AG08395 (cell line): ENCODE data around the gene SYT6.

Experiments
- DNase-seq: peaks from one replicate; pipeline ENCODE4 v3.0.0; 2012; ENCODE audit warnings: mixed read lengths, low spot score

The SYT6 gene

GRCh38 chr1:114117654-114118053 lies 36.0 kb downstream of the SYT6 start:
- no peak for DNase-seq

- DNase-seq, result no peak
These were observed 37.6 kb downstream of the SYT6 start for GRCh38 chr1:114116086-114116485.

GRCh38 chr1:114114185-114115094 lies 39.2 kb downstream of the SYT6 start:
- DNase-seq, result no peak

- no peak for DNase-seq
These were observed 40.1 kb downstream of the SYT6 start for GRCh38 chr1:114113411-114114184.

DNA sequence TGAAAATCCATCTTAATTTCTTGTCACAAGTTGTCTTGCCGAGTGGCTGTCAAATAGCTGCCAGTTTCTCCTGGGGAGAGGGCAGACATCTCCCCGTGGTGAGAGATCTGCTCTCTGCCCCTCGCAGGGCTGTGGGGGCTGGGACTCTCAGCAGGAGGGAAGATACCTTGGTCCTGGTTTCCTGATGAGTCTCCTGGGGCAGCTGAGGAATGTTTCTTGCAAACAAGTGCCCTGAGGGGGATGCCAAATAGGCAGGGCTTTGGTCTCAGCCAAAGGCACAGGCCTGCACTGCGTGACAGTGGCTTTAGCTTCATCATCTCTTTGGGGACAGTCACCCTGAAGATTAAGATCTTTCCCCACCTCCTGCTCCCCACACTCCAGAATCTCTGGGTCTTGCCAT lies 40.9 kb downstream of the SYT6 start:
- no peak for DNase-seq

DNA sequence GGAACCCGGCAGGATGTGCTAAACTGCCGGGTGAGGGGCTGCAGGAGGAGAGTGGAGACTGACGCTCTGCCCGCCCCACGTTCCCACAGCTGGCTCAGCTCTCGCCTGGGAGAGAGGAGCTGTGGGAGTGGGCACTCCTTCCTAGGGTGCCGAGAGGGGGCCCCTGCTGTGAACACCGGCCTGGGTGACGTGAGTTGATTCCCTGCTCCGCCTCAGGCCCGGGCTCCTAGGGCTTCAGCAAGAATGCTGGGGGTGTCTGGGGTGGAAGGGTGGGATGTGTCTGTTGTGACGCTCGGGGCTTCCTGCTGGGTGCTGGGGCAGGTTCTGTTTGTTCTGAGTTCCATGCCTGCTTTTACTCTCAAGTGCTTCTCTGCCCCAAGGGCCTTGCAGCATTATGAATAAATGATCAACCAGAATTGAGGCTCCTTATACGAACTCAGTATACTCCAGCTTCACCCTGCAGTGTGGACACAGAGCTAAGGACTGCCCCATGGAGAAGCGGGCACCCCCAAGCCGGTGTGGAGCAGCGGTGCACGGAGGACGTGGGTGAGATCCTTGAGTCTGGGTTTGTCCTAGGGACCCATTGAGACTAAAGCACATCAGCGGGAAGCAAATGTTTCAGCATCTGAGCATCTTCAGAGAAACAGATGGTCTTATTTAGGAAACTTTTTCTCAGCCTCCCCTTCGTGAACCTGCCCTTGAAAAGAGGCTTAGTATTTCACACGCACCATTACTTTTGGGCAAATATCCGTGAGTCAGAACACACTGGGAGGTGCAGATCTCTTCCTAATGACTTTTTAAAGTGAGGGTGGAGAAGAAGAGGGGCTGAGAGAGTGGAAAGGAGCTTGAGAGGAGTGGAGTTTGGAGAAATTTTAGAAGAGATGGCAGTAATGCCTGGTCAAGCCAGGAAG lies 41.7 kb downstream of the SYT6 start:
- DNase-seq, result no peak

- DNase-seq, result no peak
These were observed 43.7 kb downstream of the SYT6 start for GRCh38 chr1:114109981-114110380.

DNA sequence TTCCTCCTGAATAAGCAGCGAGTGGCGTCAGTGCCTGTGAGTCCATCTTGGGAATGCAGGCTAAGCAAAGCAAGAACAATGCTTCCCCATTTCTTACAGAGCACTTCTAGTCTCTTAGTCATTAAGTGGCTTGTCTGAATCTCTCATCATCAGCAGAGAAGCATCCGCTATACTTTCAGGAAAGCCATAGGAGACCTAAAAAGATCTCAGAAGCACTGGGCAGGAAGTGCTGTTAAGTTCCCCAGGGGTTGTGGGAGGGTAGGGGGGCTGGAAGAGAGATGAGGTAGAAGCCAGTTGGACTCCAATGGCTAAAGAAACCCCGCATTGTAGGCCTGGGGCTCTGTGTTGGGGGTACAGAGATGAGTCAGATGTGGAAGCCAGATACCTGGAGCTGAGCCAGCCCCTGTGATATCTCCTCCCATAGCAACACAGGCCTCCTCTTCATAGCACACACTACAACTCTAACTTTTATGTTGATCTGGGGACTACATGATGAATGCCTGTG lies 44.9 kb downstream of the SYT6 start:
- DNase-seq, result no peak

GRCh38 chr1:114107474-114108435 lies 45.9 kb downstream of the SYT6 start:
- no peak for DNase-seq

- DNase-seq, result no peak
These were observed 48.2 kb downstream of the SYT6 start for GRCh38 chr1:114105421-114105979.

DNA sequence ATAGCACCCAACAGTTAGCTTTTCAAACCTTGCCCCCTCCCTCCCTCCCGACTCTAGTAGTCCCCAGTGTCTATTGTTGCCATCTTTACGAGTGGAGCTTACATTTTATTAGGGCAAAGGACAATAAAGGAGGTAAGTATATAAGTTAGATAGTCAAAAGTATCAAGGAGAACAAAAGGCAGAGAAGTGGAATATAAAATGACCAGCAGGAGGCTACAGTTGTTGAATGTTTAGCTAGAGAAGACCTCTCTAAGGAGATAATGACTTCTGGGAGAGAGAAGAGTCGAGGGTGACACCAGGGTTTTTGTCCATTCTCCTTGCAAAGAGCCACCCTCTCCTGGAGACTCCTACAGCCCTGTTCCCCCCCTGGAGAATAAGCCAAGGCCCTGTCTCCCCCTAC lies 48.7 kb downstream of the SYT6 start:
- no peak for DNase-seq

GRCh38 chr1:114103992-114104391 lies 49.7 kb downstream of the SYT6 start:
- no peak for DNase-seq

GRCh38 chr1:114102136-114102535 lies 51.5 kb downstream of the SYT6 start:
- no peak for DNase-seq

- DNase-seq, result no peak
These were observed 53.5 kb downstream of the SYT6 start for GRCh38 chr1:114100148-114100547.

DNA sequence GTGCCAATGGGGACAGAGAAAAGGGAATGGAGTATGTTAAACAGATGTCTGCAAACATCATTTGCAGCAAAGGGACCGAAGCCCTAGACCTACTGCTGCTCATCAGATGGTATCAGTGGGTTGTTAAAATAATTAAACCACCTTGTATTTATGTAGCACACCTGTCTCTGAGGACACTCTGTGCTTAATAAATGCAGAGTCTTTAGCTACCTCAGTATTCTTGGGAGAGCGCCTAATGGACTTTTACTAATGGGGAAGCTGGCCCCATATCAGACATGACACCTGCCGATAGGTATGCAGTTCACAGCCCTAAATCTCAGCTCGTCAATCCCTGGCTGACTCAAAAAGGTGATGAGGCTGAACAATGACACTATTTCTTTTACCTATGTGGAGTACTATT lies 54.4 kb downstream of the SYT6 start:
- no peak for DNase-seq

DNA sequence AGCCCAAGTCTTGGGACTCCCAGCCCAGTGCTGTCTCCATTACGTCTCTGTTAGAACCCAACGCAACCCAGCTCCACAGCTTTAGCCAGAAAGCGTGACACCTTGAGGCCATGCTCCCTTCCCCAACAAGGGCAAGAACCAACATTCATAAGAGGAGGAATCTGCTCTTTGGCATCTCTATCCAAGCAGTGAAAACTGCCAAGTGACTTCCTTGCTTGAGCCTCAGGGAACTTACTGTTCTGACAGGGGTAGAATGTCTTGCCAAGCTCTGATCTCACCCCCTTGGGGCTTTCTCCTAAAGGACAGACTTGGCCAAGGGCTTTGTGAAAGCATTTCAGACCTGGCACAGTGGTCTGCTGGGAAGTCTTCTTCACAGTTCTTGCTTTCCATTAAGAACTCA lies 56.6 kb downstream of the SYT6 start:
- DNase-seq, result no peak

DNA sequence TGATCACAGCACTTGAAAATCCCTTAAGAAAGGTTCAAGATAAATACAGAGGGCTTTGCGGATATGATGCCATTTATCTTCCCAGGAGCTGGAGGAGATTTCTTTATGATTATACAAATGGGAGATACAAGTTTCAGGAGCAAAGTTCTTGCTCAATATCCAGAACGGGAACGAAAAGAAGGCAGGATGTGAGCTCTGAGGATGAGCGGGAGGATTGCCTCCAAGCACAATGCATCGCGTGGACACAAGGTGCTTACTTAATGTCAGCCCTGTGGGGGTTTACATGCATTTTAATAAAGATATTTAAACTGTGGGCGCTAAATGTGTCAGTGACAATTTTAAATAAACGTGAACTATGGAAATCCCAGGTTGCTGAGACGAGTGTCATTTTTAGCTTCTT lies 59.0 kb downstream of the SYT6 start:
- DNase-seq, result no peak

DNA sequence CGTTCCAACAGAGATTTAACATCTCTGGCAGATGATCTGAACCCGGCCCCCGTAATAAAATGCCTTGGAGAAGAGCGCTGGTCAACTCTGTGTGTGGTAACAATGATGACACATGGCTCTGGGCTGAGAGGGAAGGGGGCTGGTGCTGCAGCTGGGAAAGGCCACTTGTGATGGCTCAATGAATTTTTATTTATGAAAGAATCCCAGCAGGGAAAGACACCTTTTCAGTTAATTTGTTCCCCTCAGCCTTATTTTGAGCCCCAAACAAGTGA lies 59.4 kb downstream of the SYT6 start:
- DNase-seq, result peak; percentile 54

DNA sequence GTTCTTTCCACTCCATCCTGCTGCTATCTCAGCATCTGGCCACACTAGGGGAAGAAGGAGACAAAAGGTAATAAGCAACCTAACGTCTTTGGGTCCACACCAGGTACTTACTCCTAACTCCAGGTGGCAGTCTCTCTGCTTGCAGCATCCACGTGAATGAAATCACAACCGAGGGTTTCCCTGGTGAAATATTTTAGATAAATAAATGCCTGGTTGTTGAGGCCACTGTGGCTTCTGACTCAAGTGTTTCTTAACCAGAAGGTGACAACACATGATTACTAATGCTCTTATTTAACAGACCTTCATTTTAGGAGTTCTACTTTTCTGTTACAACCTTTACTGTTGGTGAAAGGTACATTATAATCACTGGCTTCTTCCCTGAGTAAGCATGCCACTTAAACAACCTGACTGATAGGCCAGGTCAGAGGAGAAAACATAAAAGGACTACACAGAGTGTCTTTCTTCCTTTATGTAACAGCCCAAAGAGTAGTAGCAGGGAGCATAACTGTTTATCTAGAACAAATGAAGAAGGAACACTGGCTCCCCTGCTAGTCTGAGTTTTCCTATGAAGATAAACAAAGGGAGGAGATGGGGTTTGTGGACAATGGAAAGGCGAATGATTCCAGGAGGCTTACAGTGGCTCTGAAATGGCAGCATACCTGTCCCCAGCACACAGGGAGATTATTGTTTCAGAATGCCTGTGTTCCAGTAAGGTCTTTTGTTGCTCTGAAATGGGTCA lies 59.9 kb downstream of the SYT6 start:
- peak; percentile 24 for DNase-seq
